Measurements from ENCODE around the gene CRYZ. TPM values are rescaled to one million over a fixed set of nuclear protein-coding genes. Genes with fewer than 3 reads are reported as not detected.

The CRYZ gene
- total RNA-seq, 4 donors from 2014 or later, result 29.5 to 45.7 (median 38.8) TPM

DNA sequence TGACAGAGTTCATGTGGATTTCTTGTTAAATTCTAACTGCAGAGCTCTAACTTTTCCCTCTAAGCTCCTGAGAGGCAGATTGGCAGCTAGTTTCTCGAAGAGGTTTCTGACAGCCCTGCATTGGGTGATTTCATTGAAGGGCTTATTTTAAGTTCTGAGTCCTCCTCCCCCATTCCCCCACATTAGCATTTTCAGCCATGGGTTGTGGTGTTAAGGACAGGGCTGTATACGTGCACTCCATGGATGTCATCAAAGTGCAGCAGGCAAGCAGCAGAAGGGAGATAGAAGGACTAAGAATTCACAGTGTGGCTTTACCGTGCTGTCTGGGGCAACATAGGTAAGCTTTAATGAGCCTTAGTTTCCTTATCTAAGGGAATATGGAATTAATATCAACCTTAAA is 19.0 kb downstream of the CRYZ start:
- Histone ChIP-seq H3K27ac (replicated peaks in 1 of 4) (peak overlapping the region; percentile 29 to 73 (median 52)), H3K27me3 (no peaks in the 10 kb centered on the region), H3K4me1 (peaks cover 6 to 36% (median 32%) of the 10 kb centered on the region in 4 donors), H3K9me3 (no peaks in the 10 kb centered on the region), H3K36me3 (peaks cover 30 to 88% (median 69%) of the 10 kb centered on the region in 4 donors), H3K4me3 (no peak overlapping the region)
- TF ChIP-seq CTCF (IDR thresholded peaks at IDR 0.05), result no peak
- no peak for TF ChIP-seq EP300 (IDR thresholded peaks at IDR 0.05)
- TF ChIP-seq POLR2AphosphoS5 (IDR thresholded peaks at IDR 0.05), result no peak
- no peak for TF ChIP-seq POLR2A (IDR thresholded peaks at IDR 0.05; ENCODE audit: low read depth)
- intact Hi-C loops (cut with DNase I), result no loop called here
- DNase-seq (ENCODE audit: extremely low spot score), result no peak
- 89% methylated on average over 3 of the region's 3 CpGs for WGBS

- no peak for DNase-seq (ENCODE audit: extremely low spot score)
- Histone ChIP-seq H3K4me3 (no peak overlapping the region), H3K4me1 (peaks cover 6 to 36% (median 32%) of the 10 kb centered on the region in 4 donors), H3K27ac (replicated peaks in 1 of 4) (peak overlapping the region; percentile 29 to 73 (median 52)), H3K27me3 (no peaks in the 10 kb centered on the region), H3K9me3 (no peaks in the 10 kb centered on the region), H3K36me3 (peaks cover 37 to 88% (median 69%) of the 10 kb centered on the region in 4 donors)
- WGBS, result 24% methylated on average over 1 of the region's 1 CpG
- TF ChIP-seq CTCF (IDR thresholded peaks at IDR 0.05) (no peak), EP300 (IDR thresholded peaks at IDR 0.05) (no peak)
- intact Hi-C loops (cut with DNase I), result no loop called here
Observed at GRCh38 chr1:74712881-74713280, 20.0 kb downstream of the CRYZ start.

- 96% methylated on average over 6 of the region's 6 CpGs for WGBS
- Histone ChIP-seq H3K9me3 (no peaks in the 10 kb centered on the region), H3K36me3 (peaks cover 45 to 67% (median 48%) of the 10 kb centered on the region in 4 donors), H3K27me3 (no peaks in the 10 kb centered on the region), H3K4me3 (no peak overlapping the region), H3K4me1 (no peaks in the 10 kb centered on the region), H3K27ac (replicated peaks in 1 of 4) (no peak overlapping the region)
- TF ChIP-seq POLR2A (IDR thresholded peaks at IDR 0.05; ENCODE audit: low read depth) (no peak), POLR2AphosphoS5 (IDR thresholded peaks at IDR 0.05) (no peak), EP300 (IDR thresholded peaks at IDR 0.05) (no peak), CTCF (IDR thresholded peaks at IDR 0.05) (no peak)
- no peak for DNase-seq (ENCODE audit: extremely low spot score)
- intact Hi-C loops (cut with DNase I), result no loop called here
Observed at GRCh38 chr1:74703386-74704182, 29.3 kb downstream of the CRYZ start.

DNA sequence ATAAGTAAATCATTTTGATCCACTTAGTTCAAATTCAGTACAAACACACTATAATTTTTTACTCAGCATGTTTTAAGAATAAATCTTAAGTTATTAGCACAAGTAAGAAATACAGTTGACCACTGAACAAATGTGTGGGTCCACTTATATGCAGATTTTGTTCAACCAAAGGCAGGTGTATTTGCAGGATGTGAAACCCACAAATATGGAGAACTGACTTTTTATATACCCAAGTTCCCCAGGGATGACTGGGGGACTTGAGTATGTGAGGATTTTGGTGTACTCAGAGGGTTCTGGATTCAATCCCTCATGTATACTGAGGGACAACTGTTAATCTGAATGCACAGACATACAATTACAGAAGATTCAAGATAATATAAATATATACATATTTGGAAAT is 33.5 kb downstream of the CRYZ start:
- Histone ChIP-seq H3K9me3 (no peaks in the 10 kb centered on the region), H3K4me1 (no peaks in the 10 kb centered on the region), H3K27ac (replicated peaks in 1 of 4) (no peak overlapping the region), H3K27me3 (no peaks in the 10 kb centered on the region), H3K4me3 (no peak overlapping the region), H3K36me3 (peaks cover 14 to 29% (median 22%) of the 10 kb centered on the region in 4 donors)
- TF ChIP-seq POLR2A (IDR thresholded peaks at IDR 0.05; ENCODE audit: low read depth) (no peak), CTCF (IDR thresholded peaks at IDR 0.05) (no peak), EP300 (IDR thresholded peaks at IDR 0.05) (no peak)
- intact Hi-C loops (cut with DNase I), result no loop called here
- DNase-seq (ENCODE audit: extremely low spot score), result no peak

DNA sequence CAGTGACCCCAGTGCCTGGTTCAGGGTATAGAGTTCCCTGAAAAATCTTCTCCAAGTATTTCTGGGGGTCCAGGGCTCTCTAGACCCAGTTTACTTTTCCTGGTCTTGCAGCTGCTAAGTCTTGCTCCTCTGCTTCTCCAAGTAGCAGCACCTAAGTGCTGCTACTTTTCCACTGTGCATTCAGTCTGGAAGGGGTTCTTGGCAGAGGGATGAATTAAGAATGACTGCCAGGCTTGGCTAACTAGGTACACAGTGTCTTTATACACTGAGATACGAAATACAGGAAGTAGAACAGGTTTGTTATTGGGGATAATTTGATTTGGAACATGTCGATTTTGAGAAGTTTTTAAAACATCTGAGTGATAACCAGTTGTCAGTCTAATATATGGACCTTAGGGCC is 35.0 kb downstream of the CRYZ start:
- no peak for TF ChIP-seq POLR2A (IDR thresholded peaks at IDR 0.05; ENCODE audit: low read depth)
- DNase-seq (ENCODE audit: extremely low spot score), result no peak
- H3K27me3 ChIP-seq, result no peaks in the 10 kb centered on the region
- no peak overlapping the region for H3K27ac ChIP-seq (replicated peaks in 1 of 4)
- WGBS, result 88% methylated on average over 2 of the region's 2 CpGs
- H3K4me3 ChIP-seq, result no peak overlapping the region
- peaks cover 0 to 14% (median 8%) of the 10 kb centered on the region in 4 donors for H3K36me3 ChIP-seq
- intact Hi-C loops (cut with DNase I), result no loop called here
- H3K4me1 ChIP-seq, result no peaks in the 10 kb centered on the region
- H3K9me3 ChIP-seq, result no peaks in the 10 kb centered on the region

Data from esophagus muscularis mucosa (tissue), 4 donors.